ENCODE results near the gene CLTRN. TPM values are rescaled to one million over a fixed set of nuclear protein-coding genes. Genes with fewer than 3 reads are reported as not detected.

Gene CLTRN
- polyA plus RNA-seq, 1 of the 3 experiments (the other 2 are of a cell fraction) = 0.16 TPM

- TF ChIP-seq ZBTB33 (IDR thresholded peaks at IDR 0.05; ENCODE audit: borderline replicate concordance, low read depth) (no peak), IRF3 (IDR thresholded peaks at IDR 0.05; ENCODE audit: low read depth, low read length) (no peak), FOSL2 (IDR thresholded peaks at IDR 0.05; ENCODE audit: borderline replicate concordance, low read depth) (no peak)
Observed at GRCh38 chrX:15599461-15599860, 65.1 kb downstream of the CLTRN start (continued).

- ChIA-PET CTCF (interaction anchor here (0.7 to 1.3 kb wide), 3 partner anchors 12 to 50 kb away, joined by 3 read pairs; no protein-coding TSS in a partner anchor), POLR2A (no interaction called here)
- no peaks in the 10 kb centered on the region for H3F3A ChIP-seq (replicated peaks; ENCODE audit: insufficient read depth)
- no peaks in the 10 kb centered on the region for H4K20me1 ChIP-seq (ENCODE audit: insufficient read depth)
- H3K27ac ChIP-seq (ENCODE audit: low read depth in 2 of 2, low read length in 1 of 2) = no peak overlapping the region
- H3K4me3 ChIP-seq (ENCODE audit: low read depth in 2 of 2, low read length in 1 of 2) = no peak overlapping the region
- H3K9me2 ChIP-seq = no peaks in the 10 kb centered on the region
- no peak overlapping the region for H3K4me2 ChIP-seq
- TF ChIP-seq CTCF (IDR thresholded peaks at IDR 0.05) (no peak), FOSL2 (IDR thresholded peaks at IDR 0.05; ENCODE audit: borderline replicate concordance, low read depth) (no peak), GATA2 (CRISPR knock-in tag; IDR thresholded peaks at IDR 0.05) (no peak), ZBTB33 (IDR thresholded peaks at IDR 0.05; ENCODE audit: borderline replicate concordance, low read depth) (no peak), ELF1 (IDR thresholded peaks at IDR 0.05) (no peak), POLR2AphosphoS5 (IDR thresholded peaks at IDR 0.05; ENCODE audit: low read depth, low read length) (no peak), FOXM1 (IDR thresholded peaks at IDR 0.05; ENCODE audit: low read depth) (no peak), MXI1 (IDR thresholded peaks at IDR 0.05; ENCODE audit: low read depth, low read length) (no peak)
- no peaks in the 10 kb centered on the region for H3K4me1 ChIP-seq (ENCODE audit: control insufficient read depth in 1 of 2, insufficient read depth in 2 of 2, low read depth in 1 of 2, low read length in 1 of 2)
- DNase-seq = no peak
- H3K27me3 ChIP-seq (ENCODE audit: insufficient read depth) = no peaks in the 10 kb centered on the region; the same call in 1 of the 2 replicates
- no peaks in the 10 kb centered on the region for H3K9me3 ChIP-seq
- H3K79me2 ChIP-seq (ENCODE audit: insufficient read depth) = no peaks in the 10 kb centered on the region
- H2AFZ ChIP-seq (ENCODE audit: low read depth) = no peak overlapping the region
- no peak overlapping the region for H3K9ac ChIP-seq
- 19% methylated on average over 3 of the region's 3 CpGs for WGBS (ENCODE audit: low lambda C conversion rate)
- no peaks in the 10 kb centered on the region for H3K36me3 ChIP-seq (replicated peaks in 1 of 2; ENCODE audit: control insufficient read depth in 1 of 2, insufficient read depth in 2 of 2, low read length in 1 of 2)
Observed at GRCh38 chrX:15598026-15598425, 66.6 kb downstream of the CLTRN start.
